Left renal cortex interstitium (tissue), 4 donors: Measurements from ENCODE around the gene TPD52L1. TPM values are rescaled to one million over a fixed set of nuclear protein-coding genes. Genes with fewer than 3 reads are reported as not detected.
"Not testable (repeated sequence)": the region's sequence is repeated elsewhere in the genome, so short reads cannot be mapped to it uniquely, and the experiment has no call there.

Experiments used
- DNase-seq, 4 donors: peaks; one replicate each; pipeline ENCODE4 v3.0.0-alpha.2; 2013; ENCODE audit warnings: low read depth in 4 of 4, low spot score in 2 of 4, missing footprints in 1 of 4
- polyA plus RNA-seq, 4 donors: library from polyadenylated mRNA; unstranded; fragments of 120-200 nt; gene quantifications; one replicate each; pipeline ENCODE4 v1.2.1, GENCODE V29; 2013; ENCODE audit not compliant: insufficient read length in 4 of 4

Gene TPD52L1, protein sequence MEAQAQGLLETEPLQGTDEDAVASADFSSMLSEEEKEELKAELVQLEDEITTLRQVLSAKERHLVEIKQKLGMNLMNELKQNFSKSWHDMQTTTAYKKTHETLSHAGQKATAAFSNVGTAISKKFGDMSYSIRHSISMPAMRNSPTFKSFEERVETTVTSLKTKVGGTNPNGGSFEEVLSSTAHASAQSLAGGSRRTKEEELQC
- 100 to 1,000 TPM in 2 of 4 donors, 10 to 100 TPM in 2; 77.5 to 116 (median 97.5) TPM for polyA plus RNA-seq

GRCh38 chr6:125153391-125154117 is at the start of gene TPD52L1:
Gene TPD52L1 (plus strand): TSS chr6:125153773. CDS start chr6:125153952, 179 bp downstream.
- DNase-seq: peak in 3 of 4 donors; percentile 48 to 76 (median 67)

DNA sequence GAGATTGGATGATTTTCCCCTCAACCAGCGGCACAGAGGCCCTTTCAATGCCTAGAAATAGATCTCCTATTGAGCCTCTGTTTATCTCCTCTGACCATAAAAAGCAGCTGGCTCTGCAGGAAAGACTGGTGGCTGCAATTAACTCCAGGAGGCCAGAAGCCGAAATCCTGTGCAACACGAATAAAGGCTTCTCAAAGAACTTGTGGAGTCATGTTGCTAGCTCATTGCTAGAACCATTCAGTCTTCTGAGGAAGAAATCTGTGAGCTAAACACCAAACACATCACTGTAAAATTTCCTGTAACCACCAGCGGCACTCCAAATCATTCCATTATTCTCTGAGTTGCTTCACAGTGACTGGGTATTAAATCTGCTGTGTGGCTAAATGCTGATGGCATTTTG is 49.1 kb upstream of the TPD52L1 start:
- DNase-seq: no peak

GRCh38 chr6:125107048-125107447 is 46.5 kb upstream of the TPD52L1 start:
- DNase-seq: no peak

DNA sequence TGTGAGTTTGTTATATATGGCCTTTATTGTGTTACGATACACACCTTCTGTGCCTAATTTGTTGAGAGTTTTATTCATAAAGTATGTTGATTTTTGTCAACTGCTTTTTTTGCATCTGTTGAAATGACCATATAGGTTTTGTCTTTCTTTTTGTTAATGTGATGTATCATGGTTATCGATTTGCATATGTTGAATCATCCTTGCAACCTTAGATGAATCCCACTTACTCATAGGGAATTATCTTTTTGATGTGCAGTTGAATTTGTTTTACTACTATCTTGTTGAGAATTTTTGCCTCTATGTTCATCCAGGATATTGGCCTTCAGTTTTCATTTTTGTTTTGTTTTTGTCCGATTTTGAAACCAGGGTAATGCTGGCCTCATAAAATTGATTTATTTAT is 45.7 kb upstream of the TPD52L1 start:
- DNase-seq: no peak

DNA sequence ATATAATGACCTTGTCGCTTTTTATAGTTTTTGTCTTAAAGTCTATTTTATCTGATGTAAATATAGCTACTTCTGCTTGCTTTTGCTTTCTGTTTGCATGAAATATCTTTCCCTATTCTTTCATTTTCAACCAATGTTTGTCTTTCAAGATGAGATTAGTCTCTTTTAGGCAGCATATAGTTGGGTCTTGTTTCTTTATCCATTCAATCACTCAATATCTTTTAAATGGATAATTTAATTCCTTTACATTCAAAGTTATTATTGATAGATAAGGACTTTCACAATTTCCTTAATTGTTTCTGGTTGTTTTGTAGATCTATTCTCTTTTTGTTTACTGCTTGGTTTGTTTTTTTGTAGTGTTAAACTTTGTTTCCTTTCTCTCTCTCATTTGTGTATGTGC is 43.5 kb upstream of the TPD52L1 start:
- DNase-seq: no peak

DNA sequence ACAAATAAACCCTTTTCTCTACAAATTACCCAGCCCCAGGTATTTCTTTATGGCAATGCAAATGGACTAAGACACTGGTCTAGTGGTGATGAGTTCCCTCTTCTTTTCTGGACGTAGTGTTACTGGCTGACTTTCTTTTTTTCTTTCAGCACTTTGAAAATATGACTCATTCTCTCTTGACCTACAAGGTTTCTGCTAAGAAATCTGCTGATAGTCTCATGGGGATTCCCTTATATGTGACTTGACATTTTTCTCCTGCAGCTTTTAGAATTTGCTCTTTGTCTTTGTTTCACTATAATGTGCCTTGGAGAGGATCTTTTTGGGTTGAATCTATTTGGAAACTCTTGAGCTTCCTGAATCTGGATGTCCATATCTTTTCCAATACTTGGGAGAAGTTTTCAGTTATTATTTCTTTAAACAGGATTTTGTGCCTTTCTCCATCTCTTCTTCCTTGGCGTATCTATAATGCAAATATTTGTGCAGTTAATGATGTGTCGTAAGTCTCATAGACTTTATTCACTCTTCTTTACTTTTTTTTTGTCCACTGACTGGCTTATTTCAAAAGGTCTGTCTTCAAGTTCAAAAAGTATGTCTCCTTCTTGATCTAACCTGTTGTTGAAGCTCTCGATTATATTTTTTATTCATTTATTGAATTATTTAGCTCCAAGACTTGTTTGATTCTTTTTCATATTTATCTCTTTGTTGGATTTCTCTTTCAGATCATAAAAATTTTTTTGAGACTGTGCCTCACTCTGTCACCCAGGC is 42.2 kb upstream of the TPD52L1 start:
- DNase-seq: no peak

GRCh38 chr6:125112934-125113333 is 40.6 kb upstream of the TPD52L1 start:
- no peak for DNase-seq

DNA sequence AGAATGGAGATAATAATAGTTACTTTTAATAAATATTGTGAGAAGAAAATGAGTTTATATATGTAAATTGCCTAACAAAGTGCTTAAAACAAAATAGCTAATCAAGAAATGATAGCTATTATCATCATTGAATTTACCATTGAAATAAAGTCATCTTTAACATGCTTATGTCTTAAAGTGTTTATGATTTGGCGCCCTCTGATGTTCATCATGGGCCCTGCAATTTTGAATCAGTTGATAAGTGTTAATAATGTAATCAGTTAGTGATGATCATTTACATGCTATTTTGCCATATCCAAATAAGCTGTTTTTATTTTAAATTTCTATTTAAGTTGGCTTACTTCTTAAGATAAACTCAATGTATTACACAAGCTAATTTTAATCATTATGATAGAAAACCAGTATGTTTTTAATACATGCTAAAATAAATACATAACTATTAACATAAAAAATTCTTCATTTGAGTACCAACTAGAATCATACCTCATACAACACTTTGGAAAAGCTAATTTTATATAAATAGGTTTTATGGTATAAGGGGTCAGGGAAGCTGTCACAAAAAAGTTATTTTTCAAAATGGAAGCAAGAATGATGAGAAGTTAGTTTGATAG is 39.2 kb upstream of the TPD52L1 start:
- DNase-seq: peak in 1 of 4 donors; percentile 31

GRCh38 chr6:125116170-125116569 is 37.4 kb upstream of the TPD52L1 start:
- no peak for DNase-seq

DNA sequence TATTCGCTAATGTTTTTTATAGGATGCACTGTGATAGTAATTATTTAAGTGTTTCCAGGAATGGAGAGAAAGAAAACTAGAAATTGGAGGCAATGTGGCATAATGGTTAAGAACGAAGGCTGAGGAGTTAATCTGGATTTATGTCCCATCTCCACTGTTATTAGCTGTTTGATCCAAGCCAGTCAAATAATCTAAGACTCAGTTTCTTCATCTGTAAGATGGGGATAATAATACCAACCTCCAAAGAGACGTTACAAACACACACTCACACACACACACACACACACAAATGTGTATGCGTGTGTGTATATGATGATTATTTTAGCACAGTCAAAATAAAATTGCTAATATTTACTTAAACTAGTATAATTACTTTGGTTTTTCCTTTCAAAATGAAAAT is 36.9 kb upstream of the TPD52L1 start:
- DNase-seq: no peak

DNA sequence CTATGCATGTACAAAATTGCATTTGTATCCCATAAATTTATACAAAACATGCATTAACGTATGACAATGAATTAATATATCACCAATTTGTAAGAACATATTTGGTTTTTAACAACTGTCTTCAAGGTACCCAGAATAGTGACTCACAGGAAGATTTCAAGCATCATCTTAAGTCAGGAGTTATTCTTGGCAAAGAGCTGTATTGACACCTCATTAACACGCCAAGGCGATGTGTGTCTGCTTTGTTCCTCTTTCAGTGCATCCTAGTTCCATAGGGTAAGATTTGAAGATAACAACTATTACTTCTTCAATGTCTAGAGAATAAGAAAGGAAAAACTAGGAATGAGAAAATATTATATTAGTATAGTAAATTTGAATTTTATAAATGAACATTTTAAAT is 35.8 kb upstream of the TPD52L1 start:
- no peak for DNase-seq

- DNase-seq: no peak
These were observed 33.5 kb upstream of the TPD52L1 start for GRCh38 chr6:125120054-125120590.

DNA sequence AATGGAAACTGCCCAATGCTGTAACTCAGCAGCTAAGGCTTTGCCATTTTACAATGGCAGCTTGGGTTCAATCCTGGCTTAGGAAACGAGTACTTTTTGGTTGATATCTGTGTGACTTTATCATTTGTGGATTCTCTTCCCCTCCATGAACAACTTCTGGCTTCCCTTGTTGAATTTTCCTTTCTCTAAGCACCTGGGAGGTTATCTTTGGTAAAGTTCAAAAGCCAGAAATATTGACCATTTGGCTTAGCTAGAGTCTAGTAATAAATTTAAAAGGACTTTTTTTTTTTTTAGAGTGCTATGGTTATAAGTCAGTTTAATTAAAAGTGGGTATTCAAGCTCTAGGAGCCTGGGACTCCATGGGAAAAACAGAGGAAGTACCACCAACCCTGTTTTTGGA is 31.7 kb upstream of the TPD52L1 start:
- no peak for DNase-seq

DNA sequence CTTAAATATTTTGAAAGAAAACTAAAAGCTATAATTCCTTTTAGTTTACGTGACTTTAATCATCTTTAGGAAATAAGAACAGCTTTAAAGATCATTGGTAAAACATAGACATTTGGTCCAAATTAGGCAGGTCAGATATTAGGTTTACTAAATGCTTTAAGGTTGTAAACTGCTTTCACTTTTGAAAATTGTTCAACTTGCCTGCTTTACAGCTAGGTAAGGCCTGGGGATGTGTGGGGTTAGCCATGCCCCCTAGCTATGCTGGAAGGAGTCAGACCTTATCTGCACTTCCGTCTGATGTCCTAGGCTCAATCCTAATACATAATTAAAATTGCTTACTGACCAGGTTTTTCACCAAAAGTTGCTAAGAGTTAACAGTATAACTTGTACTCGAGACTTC is 30.5 kb upstream of the TPD52L1 start:
- no peak for DNase-seq

- DNase-seq: no peak
These were observed 30.0 kb upstream of the TPD52L1 start for GRCh38 chr6:125123468-125124048.

- no peak for DNase-seq
These were observed 29.4 kb upstream of the TPD52L1 start for GRCh38 chr6:125124049-125124669.

DNA sequence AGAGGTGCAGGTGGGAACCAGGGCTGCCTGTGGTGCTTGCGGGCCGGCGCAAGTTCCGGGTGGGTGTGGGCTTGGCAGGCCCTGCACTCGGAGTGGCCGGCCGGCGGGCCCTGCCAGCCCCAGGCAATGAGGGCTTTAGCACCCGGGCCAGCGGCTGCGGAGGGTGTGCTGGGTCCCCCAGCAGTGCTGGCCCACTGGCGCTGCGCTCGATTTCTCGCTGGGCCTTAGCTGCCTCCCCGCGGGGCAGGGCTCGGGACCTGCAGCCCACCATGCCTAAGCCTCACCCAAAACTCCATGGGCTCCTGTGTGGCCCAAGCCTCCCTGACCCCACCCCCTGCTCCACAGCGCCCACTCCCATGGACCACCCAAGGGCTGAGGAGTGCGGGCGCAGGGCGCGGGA is 27.7 kb upstream of the TPD52L1 start:
- not testable (repeated sequence) for DNase-seq

DNA sequence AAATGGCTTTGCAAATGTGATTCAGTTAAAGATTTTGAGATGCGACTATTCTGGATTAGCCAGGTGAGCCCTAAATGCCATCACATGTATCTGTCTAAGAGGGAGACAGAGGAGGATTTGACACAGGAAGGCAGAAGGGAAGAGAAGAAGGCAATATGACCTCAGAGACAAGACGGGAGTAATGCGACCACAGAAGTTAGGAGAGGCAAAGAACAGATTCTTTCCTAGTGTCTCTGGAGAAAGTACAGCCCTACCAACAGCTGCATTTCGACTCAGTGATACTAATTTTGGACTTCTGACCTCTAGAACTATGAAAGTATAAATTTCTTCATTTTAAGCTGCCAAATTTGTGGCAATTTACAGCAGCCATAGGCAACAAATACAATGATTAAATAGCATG is 24.2 kb upstream of the TPD52L1 start:
- DNase-seq: no peak

DNA sequence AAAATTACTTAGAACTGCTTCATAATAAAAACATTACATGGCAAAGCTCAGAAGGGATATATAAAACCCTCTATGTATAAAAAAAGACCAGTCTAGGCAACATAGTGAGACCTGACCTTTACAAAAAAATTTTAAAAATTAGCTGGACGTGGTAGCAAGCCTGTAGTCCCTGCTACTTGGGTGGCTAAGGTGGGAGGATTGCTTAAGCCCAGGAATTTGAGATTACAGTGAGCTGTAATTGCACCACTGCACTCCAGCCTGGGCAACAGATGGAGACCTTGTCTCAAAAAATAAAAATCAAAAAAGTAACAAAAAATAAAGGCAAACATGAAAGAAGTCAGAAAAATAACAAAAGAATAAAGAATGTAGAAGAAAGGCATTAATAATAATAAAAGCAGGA is 21.5 kb upstream of the TPD52L1 start:
- no peak for DNase-seq

GRCh38 chr6:125136378-125136777 is 17.2 kb upstream of the TPD52L1 start:
- no peak for DNase-seq
